Hematopoietic multipotent progenitor cell treated with erythropoietin and hydrocortisone succinate and interleukin-3 and kit ligand, for 17 days (in vitro differentiated cells): ENCODE measurements around the gene SLC44A4.
A peak's percentile ranks its signal among the peaks of the same experiment; 100 is the strongest.
"Not testable (repeated sequence)": the region's sequence is repeated elsewhere in the genome, so short reads cannot be mapped to it uniquely, and the experiment has no call there.

Experiments
- DNase-seq: peaks from one replicate; pipeline ENCODE4 v3.0.0-alpha.2; 2015; ENCODE audit warnings: low spot score

SLC44A4 gene

DNA sequence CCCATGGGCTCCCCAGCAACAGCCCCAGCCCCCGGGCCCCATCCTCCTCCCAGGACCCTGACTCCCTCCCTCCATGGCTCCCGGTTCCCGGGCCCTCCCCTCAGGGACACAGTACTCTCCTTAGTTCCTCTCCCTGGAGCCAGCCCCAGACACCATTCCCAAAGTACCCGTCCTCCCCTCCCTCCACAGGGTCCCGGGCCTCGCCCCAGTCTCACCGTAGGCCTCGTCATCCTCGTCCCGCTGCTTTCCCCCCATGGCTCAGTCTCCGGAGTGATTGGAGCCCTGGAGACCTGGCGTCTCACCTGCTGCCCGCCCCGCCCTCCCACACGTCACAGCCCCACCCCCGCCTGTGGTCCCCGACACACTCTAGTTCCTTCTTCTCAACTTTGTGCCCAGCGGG, at the start of gene SLC44A4:
TSS of gene SLC44A4 (minus strand) at position 272 of the 400 bp plus-strand sequence. CDS start at position 255, 17 bp downstream.
- DNase-seq = no peak

DNA sequence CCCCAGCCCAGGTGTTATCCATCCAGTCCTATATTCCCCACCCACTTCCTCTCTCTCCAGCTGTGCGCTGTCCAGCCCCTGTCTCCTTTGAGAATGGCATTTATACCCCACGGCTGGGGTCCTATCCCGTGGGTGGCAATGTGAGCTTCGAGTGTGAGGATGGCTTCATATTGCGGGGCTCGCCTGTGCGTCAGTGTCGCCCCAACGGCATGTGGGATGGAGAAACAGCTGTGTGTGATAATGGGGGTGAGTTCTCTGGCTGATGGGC, 49.8 kb upstream of the SLC44A4 start:
- no peak for DNase-seq

DNA sequence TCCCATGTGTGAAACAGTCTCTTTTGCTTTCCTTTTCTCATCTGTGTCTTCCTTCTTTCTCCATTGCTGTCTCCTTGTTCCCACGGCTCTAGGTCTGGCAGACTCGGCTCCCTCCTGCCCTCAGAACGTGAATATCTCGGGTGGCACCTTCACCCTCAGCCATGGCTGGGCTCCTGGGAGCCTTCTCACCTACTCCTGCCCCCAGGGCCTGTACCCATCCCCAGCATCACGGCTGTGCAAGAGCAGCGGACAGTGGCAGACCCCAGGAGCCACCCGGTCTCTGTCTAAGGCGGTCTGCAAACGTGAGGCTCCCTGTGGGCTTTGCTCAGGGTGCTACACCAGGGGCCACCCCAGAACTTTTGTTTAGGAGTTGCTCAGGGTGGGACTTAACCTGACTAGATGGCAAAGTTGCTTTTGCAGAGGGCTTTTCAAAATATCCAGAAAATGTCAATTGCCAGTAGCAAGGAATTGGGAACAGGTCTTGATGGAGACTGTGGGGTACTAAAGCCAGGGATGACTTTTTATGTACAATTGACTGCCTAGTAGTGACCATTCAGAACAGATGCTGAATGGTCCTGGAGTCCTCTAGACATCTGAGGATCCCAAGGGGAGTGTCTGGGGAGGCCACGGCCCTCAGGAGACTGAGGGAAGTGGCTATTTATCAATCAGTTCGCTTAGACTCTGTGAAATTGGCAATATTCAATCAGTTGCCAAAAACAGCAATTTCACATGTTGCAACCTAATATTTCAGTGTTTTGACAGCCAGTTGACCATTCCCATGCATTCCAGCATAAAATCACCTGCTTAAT, 49.3 kb upstream of the SLC44A4 start:
- DNase-seq = no peak

DNA sequence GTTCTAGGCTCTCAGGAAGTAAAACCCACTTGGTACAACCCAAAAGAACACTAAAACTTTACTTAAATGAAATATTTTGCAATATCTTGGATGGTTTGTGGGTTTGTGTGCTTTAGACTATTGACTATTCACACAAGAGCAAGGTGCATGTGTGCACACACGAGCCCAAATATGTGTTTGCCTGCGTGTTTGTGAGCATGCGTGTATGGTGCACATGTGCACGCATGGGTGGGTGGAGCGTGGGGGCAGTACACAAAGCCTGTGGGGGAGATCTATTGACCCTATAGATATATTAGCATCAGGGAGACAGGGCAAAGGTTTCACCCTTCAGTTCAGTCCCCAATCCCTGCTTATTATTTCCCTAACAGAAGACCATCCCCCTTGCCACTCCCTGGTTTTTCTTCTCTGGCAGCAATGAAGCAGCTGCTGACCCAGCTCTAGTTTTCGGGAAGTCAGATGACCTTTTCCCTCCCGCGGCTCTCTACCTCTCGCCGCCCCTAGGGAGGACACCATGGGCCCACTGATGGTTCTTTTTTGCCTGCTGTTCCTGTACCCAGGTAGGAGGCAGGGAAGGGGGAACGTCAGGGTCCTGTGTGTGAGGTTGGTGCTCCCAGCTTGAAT, 48.6 kb upstream of the SLC44A4 start, which contains the start of gene C2:
TSS of gene C2 (plus strand) at position 476 of the 621 bp plus-strand sequence. CDS start at position 512, 36 bp downstream.
- no peak for DNase-seq

DNA sequence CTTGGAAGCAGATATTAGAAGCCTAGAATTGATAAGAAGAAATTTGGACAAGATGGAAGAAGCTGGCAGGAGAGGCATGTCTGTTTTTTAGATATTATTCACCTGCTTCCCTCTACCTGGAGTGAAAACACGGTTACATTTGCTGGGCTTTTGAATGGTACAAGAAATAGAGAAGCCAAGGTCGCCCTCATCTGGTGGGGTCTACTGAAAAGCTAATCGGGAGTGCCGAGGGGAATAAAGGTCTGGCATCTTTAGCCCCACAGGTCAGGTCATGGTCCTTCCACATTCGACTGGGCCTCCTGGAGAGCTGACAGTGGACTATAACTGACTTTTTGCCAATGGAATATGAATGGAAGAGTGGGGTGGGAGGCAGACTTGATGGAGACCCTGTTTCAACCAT, 44.1 kb upstream of the SLC44A4 start:
- peak; percentile 27 for DNase-seq

DNA sequence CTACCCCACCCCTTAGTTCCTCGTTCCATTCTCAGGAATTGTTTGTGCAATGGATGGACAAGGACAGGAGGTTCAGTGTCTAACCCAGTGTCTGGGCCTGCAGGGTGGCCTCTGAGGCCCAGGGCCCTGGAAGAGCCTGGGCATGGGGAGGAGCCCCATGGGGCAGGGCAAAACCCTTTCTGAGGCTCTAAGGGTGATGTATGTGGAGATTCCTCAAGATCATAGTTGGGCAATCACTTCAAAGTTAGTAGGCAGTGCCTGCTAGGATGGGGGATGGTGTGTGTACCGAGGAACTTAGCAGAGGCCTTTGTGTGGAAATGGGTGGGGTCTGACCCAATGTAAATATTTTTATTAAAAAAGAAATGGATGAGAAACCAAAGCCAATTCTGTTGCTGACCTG, 42.0 kb upstream of the SLC44A4 start:
- DNase-seq = no peak

DNA sequence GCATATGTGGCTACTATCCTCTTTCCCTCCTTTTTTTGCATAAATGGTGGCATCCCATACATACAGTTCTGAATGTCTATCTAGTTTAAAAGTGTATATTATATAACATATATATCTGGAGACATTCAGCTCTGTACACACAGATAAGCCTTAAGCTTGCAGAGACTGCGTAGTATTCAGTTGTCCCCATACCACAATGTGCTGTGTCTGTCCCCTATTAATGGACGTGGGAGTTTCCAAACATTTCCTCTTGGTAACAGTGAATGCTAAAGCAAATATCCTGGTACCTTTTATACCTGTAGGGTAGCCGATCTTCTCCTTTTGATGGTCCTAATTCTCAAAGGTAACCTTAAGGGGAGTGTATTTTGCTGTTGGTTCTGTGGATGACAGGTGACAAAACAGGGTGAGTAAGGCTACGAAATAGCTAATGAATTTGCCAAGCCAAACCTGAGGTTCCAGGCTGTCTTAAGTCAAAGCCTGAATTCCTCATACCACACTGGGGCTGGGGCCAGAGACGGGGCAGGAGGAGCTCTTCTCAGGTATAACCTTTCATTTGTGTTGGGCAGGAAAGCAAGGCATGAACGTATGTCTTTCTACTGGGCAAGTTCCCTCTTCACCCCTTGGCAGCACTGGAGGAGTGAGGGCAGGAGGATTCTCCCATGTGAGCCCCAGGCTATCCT, 41.0 kb upstream of the SLC44A4 start:
- DNase-seq = no peak

DNA sequence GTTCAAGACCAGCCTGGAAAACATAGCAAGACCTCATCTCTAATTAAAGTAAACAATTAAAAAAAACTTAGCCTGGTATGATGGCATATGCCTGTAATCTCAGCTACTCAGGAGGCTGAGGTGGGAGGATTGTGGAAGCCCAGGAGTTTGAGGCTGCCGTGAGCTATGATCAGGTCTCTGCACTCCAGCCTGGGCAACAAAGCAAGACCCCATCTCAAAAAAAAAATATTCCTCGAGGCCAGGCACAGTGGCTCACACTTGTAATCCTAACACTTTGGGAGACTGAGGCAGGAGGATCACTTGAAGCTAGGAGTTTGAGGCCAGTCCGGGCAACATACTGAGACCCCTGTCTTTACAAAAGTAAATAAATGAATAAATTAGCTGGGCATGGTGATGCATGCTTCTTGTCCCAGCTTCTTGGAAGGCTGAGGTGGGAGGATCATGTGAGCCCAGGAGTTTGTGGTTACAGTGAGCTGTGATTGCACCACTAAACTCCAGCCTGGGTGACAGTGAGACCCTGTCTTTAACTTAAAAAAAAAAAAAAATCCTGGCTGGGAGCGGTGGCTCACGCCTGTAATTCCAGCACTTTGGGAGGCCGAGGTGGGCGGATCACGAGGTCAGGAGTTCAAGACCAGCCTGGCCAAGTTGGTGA, 39.4 kb upstream of the SLC44A4 start:
- no peak for DNase-seq

DNA sequence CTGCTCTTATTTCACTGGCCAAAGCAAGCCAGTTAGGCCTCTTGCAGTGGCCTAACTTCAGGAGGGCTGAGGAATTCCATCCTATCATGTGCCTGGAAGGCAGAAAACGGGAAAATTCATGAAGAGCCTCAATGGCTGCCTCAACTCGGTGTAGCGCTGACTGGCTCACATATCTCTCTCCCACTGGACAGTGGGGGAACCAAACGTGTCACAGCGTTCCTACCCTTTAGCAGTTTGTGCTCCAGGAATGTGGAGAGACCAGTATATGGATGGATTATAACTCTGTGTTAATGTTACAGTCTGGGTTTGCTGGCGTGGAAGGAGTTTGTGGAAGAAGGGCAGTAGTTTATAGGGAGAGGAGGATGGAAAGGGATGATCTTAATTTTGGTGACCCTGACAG, 37.0 kb upstream of the SLC44A4 start:
- no peak for DNase-seq

DNA sequence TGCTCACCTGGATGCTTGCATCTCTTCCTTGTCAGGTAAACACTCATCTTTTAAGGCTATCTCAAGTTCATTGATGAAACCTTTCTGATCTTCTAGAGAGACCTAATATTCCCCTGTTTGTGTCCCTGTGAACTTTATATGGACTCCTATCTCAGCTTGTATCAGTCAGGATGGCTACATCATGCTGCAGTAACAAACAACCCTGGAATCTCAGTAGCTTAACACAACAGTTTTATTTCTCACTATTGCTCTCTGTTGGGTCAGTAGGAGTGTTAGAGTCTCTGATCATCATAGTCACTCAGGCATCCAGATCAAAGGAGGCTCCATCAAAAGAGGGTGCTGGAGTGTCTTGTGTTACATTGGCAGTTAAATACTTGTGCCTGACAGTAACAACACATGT, 36.6 kb upstream of the SLC44A4 start:
- DNase-seq = no peak

DNA sequence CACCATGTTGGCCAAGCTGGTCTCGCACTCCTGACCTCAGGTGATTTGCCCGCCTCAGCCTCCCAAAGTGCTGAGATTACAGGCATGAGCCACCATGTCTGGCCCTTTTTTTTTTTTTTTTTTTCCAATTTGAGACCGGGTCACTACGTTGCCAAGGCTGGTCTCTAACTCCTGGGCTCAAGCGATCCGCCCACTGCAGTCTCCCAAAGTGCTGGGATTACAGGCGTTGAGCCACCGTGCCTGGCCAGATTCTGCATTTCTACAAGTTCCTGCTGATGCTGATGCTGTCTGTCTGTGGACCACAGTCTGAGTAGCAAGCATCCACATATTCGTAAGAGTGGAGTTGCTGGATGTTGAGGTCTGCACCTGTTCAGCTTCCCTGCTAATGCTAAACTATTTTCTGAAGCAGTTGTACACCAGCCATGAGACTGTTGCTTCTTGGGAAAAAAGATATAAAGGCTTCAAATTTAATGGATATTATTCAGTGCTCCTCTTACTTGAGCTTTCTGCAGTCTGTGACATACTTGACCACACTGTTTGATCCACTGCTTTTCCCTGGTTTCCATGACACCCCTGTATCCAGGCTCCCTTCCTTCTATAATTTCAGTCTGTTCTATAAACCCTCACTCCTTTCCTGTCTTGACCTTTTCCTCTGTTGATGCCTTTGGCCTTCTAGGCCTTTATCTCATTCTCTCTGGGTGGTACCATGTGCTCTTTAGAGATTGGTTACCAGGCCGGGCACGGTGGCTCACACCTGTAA, 33.2 kb upstream of the SLC44A4 start:
- no peak for DNase-seq

DNA sequence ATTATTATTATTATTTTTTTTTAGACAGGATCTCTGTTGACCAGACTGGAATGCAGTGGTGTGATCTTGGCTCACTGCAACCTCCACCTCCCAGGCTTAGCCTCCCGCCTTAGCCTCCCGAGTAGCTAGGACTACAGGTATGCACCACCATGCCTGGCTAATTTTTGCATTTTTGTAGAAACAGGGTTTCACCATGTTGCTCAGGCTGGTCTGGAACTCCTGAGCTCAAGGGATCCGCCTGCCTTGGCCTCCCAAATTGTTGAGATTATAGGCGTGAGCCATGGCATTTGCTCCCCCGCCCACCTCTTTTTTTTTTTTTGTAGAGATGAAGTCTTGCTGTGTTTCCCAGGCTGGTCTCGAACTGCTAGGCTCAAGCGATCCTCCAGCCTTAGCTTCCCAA, 30.5 kb upstream of the SLC44A4 start:
- not testable (repeated sequence) for DNase-seq

DNA sequence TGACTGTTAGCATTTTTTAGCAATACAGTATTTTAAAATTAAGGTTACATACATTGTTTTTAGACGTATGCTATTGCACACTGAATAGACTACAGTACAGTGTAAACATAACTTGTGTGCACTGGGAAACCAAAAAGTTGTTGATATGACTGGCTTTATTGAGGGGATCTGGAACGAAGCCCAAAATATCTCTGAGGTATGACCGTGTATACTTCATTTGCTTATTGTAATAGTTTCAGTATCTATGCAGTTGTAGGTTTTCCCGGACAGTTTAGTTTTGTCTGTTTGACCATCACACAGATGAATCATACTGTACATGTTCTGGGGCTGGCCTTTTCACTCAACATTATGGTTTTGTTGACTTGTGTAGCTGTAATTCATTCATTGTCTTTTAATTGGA, 30.0 kb upstream of the SLC44A4 start:
- DNase-seq = no peak

DNA sequence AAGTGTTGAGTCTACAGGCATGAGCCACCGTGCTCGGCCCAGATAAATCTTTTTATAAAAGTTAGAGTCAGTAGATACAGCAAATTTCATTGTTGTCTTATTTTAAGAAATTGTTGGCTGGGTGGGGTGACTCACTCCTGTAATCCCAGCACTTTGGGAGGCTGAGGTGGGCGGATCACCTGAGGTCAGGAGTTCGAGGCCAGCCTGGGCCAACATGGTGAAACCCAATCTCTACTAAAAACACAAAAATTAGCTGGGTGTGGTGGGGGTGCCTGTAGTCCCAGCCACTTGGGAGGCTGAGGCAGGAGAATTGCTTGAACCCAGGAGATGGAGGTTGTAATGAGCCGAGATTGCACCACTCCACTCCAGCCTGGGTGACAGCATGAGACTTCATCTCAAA, 29.5 kb upstream of the SLC44A4 start:
- DNase-seq = not testable (repeated sequence)

DNA sequence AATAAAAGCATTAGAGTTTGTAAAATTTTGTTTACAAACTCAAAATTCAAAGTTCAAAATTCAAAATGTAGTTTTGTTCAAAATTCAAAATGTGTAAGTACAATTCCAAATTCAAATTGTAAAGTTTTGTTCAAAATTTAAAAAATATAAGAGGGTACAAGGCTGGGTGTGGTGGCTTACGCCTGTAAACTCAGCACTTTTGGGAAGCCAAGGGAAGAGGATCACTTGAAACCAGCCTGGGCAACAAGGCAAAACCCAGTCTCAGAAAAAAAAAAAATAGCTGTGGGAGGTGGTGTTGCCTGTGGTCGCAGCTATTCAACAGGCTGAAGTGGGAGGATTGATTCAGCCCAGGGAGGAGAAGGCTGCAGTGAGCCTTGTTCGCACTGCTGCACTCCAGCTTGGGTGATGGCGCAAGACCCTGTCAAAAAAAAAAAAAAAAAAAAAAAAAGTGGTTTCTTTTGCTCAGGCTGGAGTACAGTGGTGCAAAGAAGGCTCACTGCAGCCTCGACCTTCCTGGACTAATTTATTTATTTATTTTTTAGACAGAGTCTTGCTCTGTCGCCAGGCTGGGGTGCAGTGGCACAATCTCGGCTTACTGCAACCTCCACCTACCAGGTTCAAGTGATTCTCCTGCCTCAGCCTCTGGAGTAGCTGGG, 28.5 kb upstream of the SLC44A4 start:
- no peak for DNase-seq

DNA sequence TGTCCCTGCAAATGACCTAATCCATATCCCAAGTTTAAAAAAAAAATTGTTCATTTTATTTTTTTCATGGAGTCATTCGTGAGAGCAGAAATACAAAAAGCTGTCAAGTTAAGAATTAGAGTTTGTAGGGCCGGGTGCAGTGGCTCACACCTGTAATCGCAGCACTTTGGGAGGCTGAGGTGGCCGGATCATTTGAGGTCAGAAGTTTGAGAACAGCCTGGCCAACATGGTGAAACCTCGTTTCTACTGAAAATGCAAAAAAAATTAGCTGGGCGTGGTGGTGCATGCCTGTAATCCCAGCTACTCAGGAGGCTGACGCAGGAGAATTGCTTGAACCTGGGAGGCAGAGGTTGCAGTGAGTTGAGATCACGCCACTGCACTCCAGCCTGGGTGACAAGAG, 27.9 kb upstream of the SLC44A4 start:
- not testable (repeated sequence) for DNase-seq

DNA sequence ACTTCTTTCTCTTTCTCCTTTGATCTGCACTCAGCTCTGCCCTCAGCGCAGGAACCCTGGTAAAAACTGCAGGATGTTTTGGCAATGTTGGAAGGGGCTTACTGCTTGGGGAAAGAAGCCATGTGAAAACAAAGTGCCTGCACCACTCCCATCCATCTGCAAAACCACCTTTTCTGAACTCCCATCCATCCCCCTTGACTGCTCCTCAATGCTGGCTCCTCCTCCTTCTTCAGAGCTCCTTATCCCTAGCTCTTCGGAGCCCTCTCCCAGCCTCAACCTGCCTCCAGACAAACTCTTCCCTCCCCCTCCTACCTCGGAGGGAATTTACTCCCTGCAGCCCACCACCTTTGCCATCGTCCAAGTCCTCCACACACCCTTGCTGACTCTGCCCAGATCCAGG, 27.3 kb upstream of the SLC44A4 start:
- DNase-seq = no peak

DNA sequence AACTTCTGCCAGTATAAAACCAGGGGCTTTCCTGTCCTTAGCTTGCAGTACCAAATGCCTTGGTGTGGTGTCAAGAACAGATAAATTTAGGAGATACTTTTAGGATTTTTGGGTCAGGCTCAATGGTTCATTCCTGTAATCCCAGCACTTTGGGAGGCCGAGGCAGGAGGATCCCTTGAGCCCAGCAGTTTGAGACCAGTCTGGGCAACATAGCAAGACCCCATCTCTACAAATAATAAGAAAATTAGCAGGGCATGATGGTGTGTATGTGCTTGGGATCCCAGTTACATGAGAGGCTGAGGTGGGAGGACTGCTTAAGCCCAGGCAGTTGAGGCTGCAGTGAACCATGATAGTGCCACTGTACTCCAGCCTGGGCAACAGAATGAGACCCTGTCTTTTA, 26.2 kb upstream of the SLC44A4 start:
- no peak for DNase-seq

DNA sequence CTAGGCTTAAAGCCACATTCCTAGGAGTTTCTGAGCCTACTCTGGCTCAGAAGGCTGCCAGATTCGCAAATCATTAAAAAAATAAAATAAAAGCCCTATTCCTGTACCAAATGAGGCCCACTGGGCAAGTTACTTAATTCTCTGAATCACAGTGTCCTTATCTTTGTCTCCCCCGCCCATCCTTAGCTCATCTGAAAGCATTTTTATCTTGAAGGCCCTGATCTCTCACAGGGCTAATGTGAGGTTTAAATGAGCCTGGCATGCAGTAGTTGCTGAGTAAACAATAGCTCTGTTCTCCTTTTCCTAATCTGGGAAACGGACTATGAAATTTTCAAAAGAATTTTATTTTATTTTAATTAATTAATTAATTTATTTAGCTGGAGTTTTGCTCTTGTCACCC, 25.2 kb upstream of the SLC44A4 start:
- no peak for DNase-seq

DNA sequence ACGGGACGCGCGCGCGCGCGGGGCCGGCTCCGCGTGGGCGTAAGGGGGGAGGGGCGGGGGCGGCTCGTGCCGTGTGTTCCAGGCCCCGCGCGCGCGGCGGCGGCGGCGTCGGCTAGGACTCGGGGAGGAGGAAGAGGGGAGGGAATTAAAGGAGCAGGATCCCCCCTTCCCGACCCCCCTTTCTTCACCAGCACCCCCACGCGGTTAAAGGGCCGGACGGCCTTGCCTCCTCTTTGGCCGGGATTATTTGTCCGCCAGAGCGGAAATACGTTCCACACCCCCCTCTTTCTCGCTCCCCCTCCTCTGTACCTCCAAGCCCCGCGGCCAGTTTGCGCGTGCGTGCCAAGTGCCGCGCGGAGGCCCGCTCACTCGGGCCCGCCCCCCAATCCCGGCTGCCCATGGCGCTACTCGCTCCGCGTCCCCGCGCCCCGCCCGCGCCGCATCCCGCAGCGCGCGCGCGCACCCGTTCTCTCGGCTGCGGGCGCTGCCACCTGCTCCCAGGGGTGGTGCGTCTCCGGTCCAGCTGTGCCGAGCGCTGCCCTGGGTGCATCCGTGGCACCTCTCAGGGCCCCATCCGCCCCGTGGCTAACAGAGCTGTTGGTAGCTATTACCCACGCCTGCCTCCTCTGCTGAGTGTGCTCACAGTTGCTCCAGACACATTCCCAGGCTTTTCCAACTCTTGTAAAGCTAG, 23.3 kb upstream of the SLC44A4 start, which contains the start of gene ZBTB12:
TSS of gene ZBTB12 (minus strand) at position 134 of the 691 bp plus-strand sequence. CDS start 781 bp downstream, outside the sequence.
- DNase-seq = peak; percentile 27
